Endothelial cell of umbilical vein (primary cell): ENCODE data around the gene AIF1L.

Experiments used
- CTCF ChIP-seq, 2 donors: IDR thresholded peaks; 1 replicate in 1 of 2; 2 replicates in 1 of 2; pipeline ENCODE4 v1.5.1; 2011; ENCODE audit warnings: low read length in 2 of 2, mild to moderate bottlenecking in 2 of 2, moderate library complexity in 2 of 2, control low read depth in 1 of 2, inconsistent platforms in 1 of 2, low read depth in 1 of 2; ENCODE audit not compliant: insufficient read depth in 1 of 2; ENCODE audit errors: extremely low read depth in 1 of 2
- EZH2 ChIP-seq: IDR thresholded peaks from 2 replicates; pipeline ENCODE4 v1.6.1; 2012; ENCODE audit warnings: borderline replicate concordance, low read depth, mild to moderate bottlenecking, moderate library complexity, low read length, inconsistent platforms; ENCODE audit not compliant: severe bottlenecking
- GATA2 ChIP-seq: IDR thresholded peaks from 2 replicates; pipeline ENCODE4 v1.7.0; 2011; ENCODE audit warnings: low read depth, mild to moderate bottlenecking, moderate library complexity, mixed read lengths, low read length; ENCODE audit not compliant: insufficient read length, insufficient read depth
- JUN ChIP-seq: IDR thresholded peaks from 2 replicates; pipeline ENCODE4 v1.6.1; 2011; ENCODE audit warnings: borderline replicate concordance, low read depth; ENCODE audit not compliant: insufficient read length, insufficient read depth
- MAX ChIP-seq: IDR thresholded peaks from 2 replicates; pipeline ENCODE4 v1.6.1; 2011; ENCODE audit not compliant: insufficient read depth, insufficient read length
- MYC ChIP-seq: IDR thresholded peaks from one replicate; pipeline ENCODE4 v1.6.1; 2011; ENCODE audit warnings: mild to moderate bottlenecking, low read depth, low read length
- POLR2A ChIP-seq: IDR thresholded peaks from 2 replicates; pipeline ENCODE4 v1.6.1; 2012; ENCODE audit warnings: low read depth, mild to moderate bottlenecking, control low read depth, low read length
- POLR2AphosphoS5 ChIP-seq: IDR thresholded peaks from 2 replicates; pipeline ENCODE4 v1.6.1; 2012; ENCODE audit warnings: low read depth, mild to moderate bottlenecking, control low read depth, low read length, moderate library complexity; ENCODE audit not compliant: insufficient read depth

- no peak for TF ChIP-seq CTCF (IDR thresholded peaks at IDR 0.05; ENCODE audit: extremely low read depth in 1 of 2, insufficient read depth in 1 of 2, low read depth in 1 of 2, low read length in 2 of 2)
- no peak for TF ChIP-seq MAX
- no peak for TF ChIP-seq POLR2A
- TF ChIP-seq EZH2, result no peak
- TF ChIP-seq MYC, result no peak
- no peak for TF ChIP-seq POLR2AphosphoS5
- TF ChIP-seq GATA2, result no peak
- no peak for TF ChIP-seq JUN
These were observed 21.4 kb downstream of the AIF1L start for GRCh38 chr9:131117762-131118145.
